HEK293T (cell line): ENCODE data around the gene FABP3.
A peak's percentile ranks its signal among the peaks of the same experiment; 100 is the strongest.

Experiments used
- ARNT ChIP-seq: fragments of 450-650 bp; IDR thresholded peaks from 2 replicates; pipeline ENCODE4 v1.6.1; 2017; ENCODE audit warnings: mild to moderate bottlenecking
- BHLHE40 ChIP-seq: fragments of 450-650 bp; IDR thresholded peaks from 2 replicates; pipeline ENCODE4 v1.6.1; 2016; ENCODE audit warnings: mild to moderate bottlenecking, moderate library complexity, borderline replicate concordance
- CTBP1 ChIP-seq: fragments of 450-650 bp; IDR thresholded peaks from 2 replicates; pipeline ENCODE4 v1.6.1; 2016; ENCODE audit warnings: borderline replicate concordance
- ELF4 ChIP-seq: fragments of 450-650 bp; IDR thresholded peaks from 2 replicates; pipeline ENCODE4 v1.6.1; 2017; ENCODE audit warnings: antibody characterized with exemption
- FOXA1 ChIP-seq: fragments of 450-650 bp; IDR thresholded peaks from 2 replicates; pipeline ENCODE4 v1.6.1; 2016; ENCODE audit warnings: mild to moderate bottlenecking
- FOXM1 ChIP-seq: fragments of 450-650 bp; IDR thresholded peaks from 2 replicates; pipeline ENCODE4 v1.6.1; 2017; ENCODE audit warnings: mild to moderate bottlenecking, borderline replicate concordance
- HDGF ChIP-seq: fragments of 450-650 bp; IDR thresholded peaks from 2 replicates; pipeline ENCODE4 v1.6.1; 2017; ENCODE audit warnings: antibody characterized with exemption, borderline replicate concordance
- L3MBTL2 ChIP-seq: fragments of 450-650 bp; conservative IDR thresholded peaks from 2 replicates; pipeline ENCODE4 v1.6.1; 2016; ENCODE audit warnings: mild to moderate bottlenecking
- NFRKB ChIP-seq: fragments of 450-650 bp; IDR thresholded peaks from 2 replicates; pipeline ENCODE4 v1.6.1; 2016; ENCODE audit warnings: mild to moderate bottlenecking, moderate library complexity
- PKNOX1 ChIP-seq: fragments of 450-650 bp; IDR thresholded peaks from 2 replicates; pipeline ENCODE4 v1.6.1; 2016
- SP1 ChIP-seq: fragments of 450-650 bp; IDR thresholded peaks from 2 replicates; pipeline ENCODE4 v1.6.1; 2017
- SUZ12 ChIP-seq: fragments of 450-650 bp; IDR thresholded peaks from 2 replicates; pipeline ENCODE4 v1.6.1; 2016; ENCODE audit warnings: mild to moderate bottlenecking
- TARDBP ChIP-seq: fragments of 450-650 bp; IDR thresholded peaks from 2 replicates; pipeline ENCODE4 v1.6.1; 2016

GRCh38 chr1:31394584-31395193 lies 21.8 kb upstream of the FABP3 start:
- TF ChIP-seq ELF4: no peak
- TF ChIP-seq HDGF: no peak
- TF ChIP-seq SUZ12: no peak
- TF ChIP-seq SP1: no peak
- TF ChIP-seq TARDBP: no peak
- TF ChIP-seq CTBP1: no peak
- TF ChIP-seq BHLHE40: no peak
- no peak for TF ChIP-seq PKNOX1
- no peak for TF ChIP-seq ARNT
- TF ChIP-seq NFRKB: no peak
- no peak for TF ChIP-seq FOXM1
- TF ChIP-seq FOXA1: no peak
- TF ChIP-seq L3MBTL2: peak; percentile 70
